Mucosa of stomach (tissue), 1 donor: ENCODE measurements around the gene HCN3.
A peak's percentile ranks its signal among the peaks of the same experiment; 100 is the strongest.
"Not testable (repeated sequence)": the region's sequence is repeated elsewhere in the genome, so short reads cannot be mapped to it uniquely, and the experiment has no call there.

Experiments used
- H3K27me3 ChIP-seq: one replicate; pipeline ENCODE4 v1.7.0; 2013; ENCODE audit warnings: mild to moderate bottlenecking, low read length; ENCODE audit not compliant: control insufficient read depth, insufficient read depth
- H3K36me3 ChIP-seq: one replicate; pipeline ENCODE4 v1.7.0; 2013; ENCODE audit warnings: low read length; ENCODE audit not compliant: control insufficient read depth, insufficient read depth
- H3K4me1 ChIP-seq: one replicate; pipeline ENCODE4 v1.7.0; 2013; ENCODE audit warnings: mild to moderate bottlenecking, low read length; ENCODE audit not compliant: control insufficient read depth, insufficient read depth
- H3K4me3 ChIP-seq: one replicate; pipeline ENCODE4 v1.7.0; 2013; ENCODE audit warnings: low read length
- H3K9ac ChIP-seq: one replicate; pipeline ENCODE4 v1.7.0; 2013; ENCODE audit warnings: mild to moderate bottlenecking, low read length, moderate library complexity
- H3K9me3 ChIP-seq: one replicate; pipeline ENCODE4 v1.7.0; 2013; ENCODE audit warnings: mild to moderate bottlenecking, low read length, moderate library complexity; ENCODE audit not compliant: control insufficient read depth
- donor health status: Pancreatic carcinoma.

HCN3 gene

GRCh38 chr1:155277070-155277901 is at the start of gene HCN3:
Gene HCN3 (plus strand): TSS chr1:155277463. CDS start chr1:155277591, 128 bp downstream.
- Histone ChIP-seq H3K4me1 (peaks cover 10% of the 10 kb centered on the region), H3K9ac (peak within 1 kb of the TSS; percentile 73), H3K9me3 (no peaks in the 10 kb centered on the region), H3K4me3 (peak within 1 kb of the TSS; percentile 69), H3K36me3 (no peaks in the 10 kb centered on the region), H3K27me3 (no peaks in the 10 kb centered on the region)

GRCh38 chr1:155228096-155228427 is 49.2 kb upstream of the HCN3 start:
- H3K4me1 ChIP-seq: peaks cover 24% of the 10 kb centered on the region
- H3K9me3 ChIP-seq: no peaks in the 10 kb centered on the region
- no peaks in the 10 kb centered on the region for H3K27me3 ChIP-seq
- H3K4me3 ChIP-seq: peak overlapping the region; percentile 43
- H3K9ac ChIP-seq: peak overlapping the region; percentile 66
- no peaks in the 10 kb centered on the region for H3K36me3 ChIP-seq

GRCh38 chr1:155231302-155231701 is 46.0 kb upstream of the HCN3 start:
- H3K9ac ChIP-seq, H3K4me3 ChIP-seq, H3K9me3 ChIP-seq, H3K27me3 ChIP-seq, H3K36me3 ChIP-seq: not testable (repeated sequence)
- peaks cover 13% of the 10 kb centered on the region for H3K4me1 ChIP-seq

GRCh38 chr1:155232001-155232978 is 45.0 kb upstream of the HCN3 start:
- H3K9me3 ChIP-seq, H3K36me3 ChIP-seq, H3K27me3 ChIP-seq, H3K4me3 ChIP-seq, H3K9ac ChIP-seq, H3K4me1 ChIP-seq: not testable (repeated sequence)

- not testable (repeated sequence) for H3K4me1 ChIP-seq, H3K27me3 ChIP-seq, H3K9ac ChIP-seq, H3K36me3 ChIP-seq, H3K4me3 ChIP-seq, H3K9me3 ChIP-seq
Observed at GRCh38 chr1:155233502-155233901, 43.8 kb upstream of the HCN3 start.

- H3K9ac ChIP-seq, H3K36me3 ChIP-seq, H3K4me1 ChIP-seq, H3K27me3 ChIP-seq, H3K9me3 ChIP-seq, H3K4me3 ChIP-seq: not testable (repeated sequence)
Observed at GRCh38 chr1:155235375-155235774, 41.9 kb upstream of the HCN3 start.

GRCh38 chr1:155236451-155236850 is 40.8 kb upstream of the HCN3 start:
- Histone ChIP-seq H3K36me3 (no peaks in the 10 kb centered on the region), H3K9ac (no peak overlapping the region), H3K4me3 (no peak overlapping the region), H3K4me1 (peaks cover 11% of the 10 kb centered on the region), H3K27me3 (no peaks in the 10 kb centered on the region), H3K9me3 (no peaks in the 10 kb centered on the region)

- H3K4me1 ChIP-seq: peaks cover 33% of the 10 kb centered on the region
- H3K9me3 ChIP-seq: no peaks in the 10 kb centered on the region
- H3K27me3 ChIP-seq: no peaks in the 10 kb centered on the region
- no peaks in the 10 kb centered on the region for H3K36me3 ChIP-seq
- peak overlapping the region; percentile 54 for H3K9ac ChIP-seq
- peak overlapping the region; percentile 3 for H3K4me3 ChIP-seq
Observed at GRCh38 chr1:155241069-155241679, 36.1 kb upstream of the HCN3 start.

- H3K4me3 ChIP-seq: no peak overlapping the region
- H3K9ac ChIP-seq: no peak overlapping the region
- no peaks in the 10 kb centered on the region for H3K9me3 ChIP-seq
- H3K4me1 ChIP-seq: peaks cover 33% of the 10 kb centered on the region
- no peaks in the 10 kb centered on the region for H3K27me3 ChIP-seq
- no peaks in the 10 kb centered on the region for H3K36me3 ChIP-seq
Observed at GRCh38 chr1:155241841-155242264, 35.4 kb upstream of the HCN3 start.

- no peak overlapping the region for H3K9ac ChIP-seq
- no peak overlapping the region for H3K4me3 ChIP-seq
- H3K27me3 ChIP-seq: no peaks in the 10 kb centered on the region
- H3K4me1 ChIP-seq: peaks cover 33% of the 10 kb centered on the region
- H3K36me3 ChIP-seq: no peaks in the 10 kb centered on the region
- no peaks in the 10 kb centered on the region for H3K9me3 ChIP-seq
Observed at GRCh38 chr1:155242805-155243358, 34.4 kb upstream of the HCN3 start.

GRCh38 chr1:155244368-155245162 is 32.7 kb upstream of the HCN3 start:
- Histone ChIP-seq H3K4me1 (peaks cover 33% of the 10 kb centered on the region), H3K9me3 (no peaks in the 10 kb centered on the region), H3K27me3 (no peaks in the 10 kb centered on the region), H3K4me3 (peak overlapping the region; percentile 93), H3K9ac (peak overlapping the region; percentile 79), H3K36me3 (no peaks in the 10 kb centered on the region)
